Smooth muscle cell of the brain vasculature (primary cell): ENCODE data around the gene ADGRE1.
A peak's percentile ranks its signal among the peaks of the same experiment; 100 is the strongest.
"Not testable (repeated sequence)": the region's sequence is repeated elsewhere in the genome, so short reads cannot be mapped to it uniquely, and the experiment has no call there.

ENCODE experiments used
- DNase-seq: peaks from one replicate; pipeline ENCODE4 v3.0.0-alpha.2; 2012; ENCODE audit warnings: low read depth, low spot score

The ADGRE1 gene

GRCh38 chr19:6887316-6887715 is at the start of gene ADGRE1:
ADGRE1 (plus strand) TSS chr19:6887579; CDS start chr19:6887609, 30 bp downstream.
- no peak for DNase-seq

GRCh38 chr19:6838062-6838655 is 49.2 kb upstream of the ADGRE1 start:
- no peak for DNase-seq

GRCh38 chr19:6842871-6843607 is 44.3 kb upstream of the ADGRE1 start:
- no peak for DNase-seq

- DNase-seq: no peak
Measured at GRCh38 chr19:6847828-6848200, 39.6 kb upstream of the ADGRE1 start.

- no peak for DNase-seq
Measured at GRCh38 chr19:6848986-6849385, 38.4 kb upstream of the ADGRE1 start.

GRCh38 chr19:6849876-6850275 is 37.5 kb upstream of the ADGRE1 start:
- no peak for DNase-seq

GRCh38 chr19:6851359-6851758 is 36.0 kb upstream of the ADGRE1 start:
- no peak for DNase-seq

- DNase-seq: no peak
Measured at GRCh38 chr19:6852001-6852400, 35.4 kb upstream of the ADGRE1 start.

- no peak for DNase-seq
Measured at GRCh38 chr19:6853868-6854267, 33.5 kb upstream of the ADGRE1 start.

GRCh38 chr19:6854758-6855157 is 32.6 kb upstream of the ADGRE1 start:
- no peak for DNase-seq

- no peak for DNase-seq
Measured at GRCh38 chr19:6856749-6857372, 30.5 kb upstream of the ADGRE1 start.

GRCh38 chr19:6861683-6862286 is 25.6 kb upstream of the ADGRE1 start:
- no peak for DNase-seq

GRCh38 chr19:6862673-6863078 is 24.7 kb upstream of the ADGRE1 start:
- DNase-seq: peak; percentile 47

- no peak for DNase-seq
Measured at GRCh38 chr19:6864325-6864940, 22.9 kb upstream of the ADGRE1 start.

- DNase-seq: no peak
Measured at GRCh38 chr19:6865849-6866248, 21.5 kb upstream of the ADGRE1 start.

- no peak for DNase-seq
Measured at GRCh38 chr19:6866741-6867151, 20.6 kb upstream of the ADGRE1 start.

GRCh38 chr19:6868351-6868750 is 19.0 kb upstream of the ADGRE1 start:
- DNase-seq: no peak

- not testable (repeated sequence) for DNase-seq
Measured at GRCh38 chr19:6869151-6869882, 18.1 kb upstream of the ADGRE1 start.

- no peak for DNase-seq
Measured at GRCh38 chr19:6873708-6874431, 13.5 kb upstream of the ADGRE1 start.

GRCh38 chr19:6875218-6875617 is 12.2 kb upstream of the ADGRE1 start:
- DNase-seq: no peak

- no peak for DNase-seq
Measured at GRCh38 chr19:6876748-6877147, 10.6 kb upstream of the ADGRE1 start.
